Vagina (tissue), 2 donors: ENCODE results near the gene PPP2R5C.

Experiments used
- CTCF ChIP-seq, 3 experiments: fragments of 450-650 bp in 2 of 3; fragments of 200-600 bp in 1 of 3; sonication (generic) in 1 of 3; IDR thresholded peaks; one replicate each; pipeline ENCODE4 v1.5.1; 2017 to 2019; ENCODE audit warnings: antibody characterized with exemption in 3 of 3, mild to moderate bottlenecking in 2 of 3, moderate library complexity in 2 of 3
- POLR2A ChIP-seq, 2 donors: fragments of 450-650 bp; IDR thresholded peaks; one replicate each; pipeline ENCODE4 v1.6.1; 2017; ENCODE audit warnings: antibody characterized with exemption in 2 of 2, mild to moderate bottlenecking in 2 of 2, moderate library complexity in 2 of 2

GRCh38 chr14:101963656-101964296 lies 202.3 kb downstream of the PPP2R5C start:
- TF ChIP-seq POLR2A (IDR thresholded peaks at IDR 0.05) (no peak), CTCF (IDR thresholded peaks at IDR 0.05) (no peak)
